HEK293T (cell line): Measurements from ENCODE around the gene USP4.

Experiments used
- FOXA1 ChIP-seq: fragments of 450-650 bp; IDR thresholded peaks from 2 replicates; pipeline ENCODE4 v1.6.1; 2016; ENCODE audit warnings: mild to moderate bottlenecking
- SP1 ChIP-seq: fragments of 450-650 bp; IDR thresholded peaks from 2 replicates; pipeline ENCODE4 v1.6.1; 2017

DNA sequence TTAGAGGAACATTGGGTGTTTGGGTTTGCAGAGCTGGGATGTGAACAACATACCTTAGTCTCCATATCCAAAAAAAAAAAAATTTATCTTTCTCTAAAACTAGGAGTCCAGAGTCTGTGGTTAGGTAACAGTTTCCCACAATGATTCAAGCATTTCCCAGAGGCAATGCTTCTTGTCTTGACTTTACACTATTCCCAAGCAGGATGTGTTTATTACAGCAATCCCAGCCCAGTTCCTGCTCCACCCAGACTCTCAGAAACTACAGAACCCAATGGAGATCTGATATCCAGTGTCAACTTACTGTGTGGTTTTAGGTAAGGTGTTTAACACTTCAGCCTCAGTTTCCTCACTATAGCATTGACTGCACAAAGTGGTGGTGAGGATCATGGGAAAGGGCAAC, 60.5 kb downstream of the USP4 start:
- TF ChIP-seq SP1, result no peak
- no peak for TF ChIP-seq FOXA1
